ENCODE measurements around the gene NET1. TPM values are rescaled to one million over a fixed set of nuclear protein-coding genes. Genes with fewer than 3 reads are reported as not detected.

NET1 gene
- total RNA-seq, 1 donor from 2014 or later: 57.7 TPM

DNA sequence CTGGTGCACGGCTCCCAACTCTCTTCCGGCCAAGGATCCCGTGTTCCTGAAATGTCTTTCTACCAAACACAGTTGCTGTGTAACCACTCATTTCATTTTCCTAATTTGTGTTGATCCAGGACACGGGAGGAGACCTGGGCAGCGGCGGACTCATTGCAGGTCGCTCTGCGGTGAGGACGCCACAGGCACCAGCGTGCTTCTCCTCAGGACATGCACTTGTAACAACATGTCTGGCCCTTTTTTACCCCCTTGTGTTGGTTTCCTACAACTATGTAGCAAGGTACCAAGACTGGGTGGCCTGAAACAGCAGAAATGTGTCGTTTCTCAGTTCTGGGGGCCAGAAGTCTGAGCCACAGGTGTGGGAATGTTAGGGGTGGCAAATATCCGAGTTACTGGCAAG, 68.8 kb downstream of the NET1 start:
- Mint-ChIP-seq H3K4me3 (ENCODE audit: unreplicated experiment) (peak overlapping the region; percentile 28), H3K36me3 (ENCODE audit: low read depth, unreplicated experiment) (peaks cover 7% of the 10 kb centered on the region), H3K27me3 (ENCODE audit: unreplicated experiment) (peaks cover 5% of the 10 kb centered on the region), H3K27ac (ENCODE audit: unreplicated experiment) (no peak overlapping the region), H3K9me3 (ENCODE audit: unreplicated experiment) (no peaks in the 10 kb centered on the region), H3K4me1 (ENCODE audit: unreplicated experiment) (peaks cover 31% of the 10 kb centered on the region)
- DNase-seq (ENCODE audit: low spot score): no peak
- TF ChIP-seq, protein P1, sequence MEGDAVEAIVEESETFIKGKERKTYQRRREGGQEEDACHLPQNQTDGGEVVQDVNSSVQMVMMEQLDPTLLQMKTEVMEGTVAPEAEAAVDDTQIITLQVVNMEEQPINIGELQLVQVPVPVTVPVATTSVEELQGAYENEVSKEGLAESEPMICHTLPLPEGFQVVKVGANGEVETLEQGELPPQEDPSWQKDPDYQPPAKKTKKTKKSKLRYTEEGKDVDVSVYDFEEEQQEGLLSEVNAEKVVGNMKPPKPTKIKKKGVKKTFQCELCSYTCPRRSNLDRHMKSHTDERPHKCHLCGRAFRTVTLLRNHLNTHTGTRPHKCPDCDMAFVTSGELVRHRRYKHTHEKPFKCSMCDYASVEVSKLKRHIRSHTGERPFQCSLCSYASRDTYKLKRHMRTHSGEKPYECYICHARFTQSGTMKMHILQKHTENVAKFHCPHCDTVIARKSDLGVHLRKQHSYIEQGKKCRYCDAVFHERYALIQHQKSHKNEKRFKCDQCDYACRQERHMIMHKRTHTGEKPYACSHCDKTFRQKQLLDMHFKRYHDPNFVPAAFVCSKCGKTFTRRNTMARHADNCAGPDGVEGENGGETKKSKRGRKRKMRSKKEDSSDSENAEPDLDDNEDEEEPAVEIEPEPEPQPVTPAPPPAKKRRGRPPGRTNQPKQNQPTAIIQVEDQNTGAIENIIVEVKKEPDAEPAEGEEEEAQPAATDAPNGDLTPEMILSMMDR (IDR thresholded peaks at IDR 0.05; ENCODE audit: unreplicated experiment): no peak

GRCh38 chr10:5482016-5482415, 69.7 kb downstream of the NET1 start:
- H3K36me3 Mint-ChIP-seq (ENCODE audit: low read depth, unreplicated experiment): peaks cover 7% of the 10 kb centered on the region
- peaks cover 6% of the 10 kb centered on the region for H3K27me3 Mint-ChIP-seq (ENCODE audit: unreplicated experiment)
- no peaks in the 10 kb centered on the region for H3K9me3 Mint-ChIP-seq (ENCODE audit: unreplicated experiment)
- no peak overlapping the region for H3K4me3 Mint-ChIP-seq (ENCODE audit: unreplicated experiment)
- DNase-seq (ENCODE audit: low spot score): no peak
- TF ChIP-seq, protein P1 (IDR thresholded peaks at IDR 0.05; ENCODE audit: unreplicated experiment): no peak
- H3K27ac Mint-ChIP-seq (ENCODE audit: unreplicated experiment): no peak overlapping the region
- H3K4me1 Mint-ChIP-seq (ENCODE audit: unreplicated experiment): peaks cover 32% of the 10 kb centered on the region

DNA sequence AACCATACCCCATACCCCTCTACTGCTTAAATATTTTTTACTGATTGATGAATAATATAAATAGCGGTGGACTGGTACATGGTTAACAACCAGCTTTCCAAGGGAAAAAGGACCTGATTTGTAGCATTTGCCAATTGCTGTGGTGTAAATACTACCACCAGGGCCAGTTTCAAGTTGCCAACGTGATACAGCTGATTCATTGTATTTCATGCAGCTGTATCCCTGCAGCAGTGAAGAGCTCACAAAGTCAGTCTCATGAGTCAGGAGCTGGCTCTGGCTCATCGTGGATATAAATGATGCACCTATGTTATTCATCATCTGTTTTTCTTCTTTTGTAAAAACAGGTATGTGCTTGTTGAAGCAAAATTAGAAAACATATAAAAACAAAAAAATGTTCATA, 71.8 kb downstream of the NET1 start:
- DNase-seq (ENCODE audit: low spot score): no peak
- Mint-ChIP-seq H3K36me3 (ENCODE audit: low read depth, unreplicated experiment) (peaks cover 4% of the 10 kb centered on the region), H3K27ac (ENCODE audit: unreplicated experiment) (no peak overlapping the region), H3K9me3 (ENCODE audit: unreplicated experiment) (no peaks in the 10 kb centered on the region), H3K4me3 (ENCODE audit: unreplicated experiment) (no peak overlapping the region), H3K4me1 (ENCODE audit: unreplicated experiment) (peaks cover 29% of the 10 kb centered on the region), H3K27me3 (ENCODE audit: unreplicated experiment) (peaks cover 10% of the 10 kb centered on the region)
- TF ChIP-seq, protein P1 (IDR thresholded peaks at IDR 0.05; ENCODE audit: unreplicated experiment): no peak

DNA sequence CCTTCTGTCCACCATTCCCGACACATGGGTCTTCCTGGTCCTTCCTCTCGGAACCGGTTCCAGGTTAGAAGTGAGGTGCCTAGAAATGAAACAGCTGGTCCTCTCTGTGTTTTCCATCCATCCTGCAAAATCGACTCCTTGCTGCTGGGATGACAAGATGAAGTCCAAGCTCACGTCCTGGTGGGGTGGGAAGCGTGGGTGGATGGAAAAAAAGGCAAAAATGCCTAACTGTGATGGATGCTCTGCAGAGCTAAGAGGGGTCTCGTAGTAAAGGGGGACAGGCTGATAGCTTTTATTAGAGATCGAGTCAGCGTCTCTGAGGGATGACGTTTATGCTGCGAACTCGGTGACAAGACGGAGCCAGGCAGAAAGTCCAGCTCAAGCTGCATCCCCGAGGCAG, 72.9 kb downstream of the NET1 start:
- H3K27ac Mint-ChIP-seq (ENCODE audit: unreplicated experiment): no peak overlapping the region
- H3K36me3 Mint-ChIP-seq (ENCODE audit: low read depth, unreplicated experiment): no peaks in the 10 kb centered on the region
- DNase-seq (ENCODE audit: low spot score): no peak
- H3K4me3 Mint-ChIP-seq (ENCODE audit: unreplicated experiment): no peak overlapping the region
- H3K27me3 Mint-ChIP-seq (ENCODE audit: unreplicated experiment): peaks cover 9% of the 10 kb centered on the region
- peaks cover 20% of the 10 kb centered on the region for H3K4me1 Mint-ChIP-seq (ENCODE audit: unreplicated experiment)
- TF ChIP-seq, protein P1 (IDR thresholded peaks at IDR 0.05; ENCODE audit: unreplicated experiment): no peak
- no peaks in the 10 kb centered on the region for H3K9me3 Mint-ChIP-seq (ENCODE audit: unreplicated experiment)

DNA sequence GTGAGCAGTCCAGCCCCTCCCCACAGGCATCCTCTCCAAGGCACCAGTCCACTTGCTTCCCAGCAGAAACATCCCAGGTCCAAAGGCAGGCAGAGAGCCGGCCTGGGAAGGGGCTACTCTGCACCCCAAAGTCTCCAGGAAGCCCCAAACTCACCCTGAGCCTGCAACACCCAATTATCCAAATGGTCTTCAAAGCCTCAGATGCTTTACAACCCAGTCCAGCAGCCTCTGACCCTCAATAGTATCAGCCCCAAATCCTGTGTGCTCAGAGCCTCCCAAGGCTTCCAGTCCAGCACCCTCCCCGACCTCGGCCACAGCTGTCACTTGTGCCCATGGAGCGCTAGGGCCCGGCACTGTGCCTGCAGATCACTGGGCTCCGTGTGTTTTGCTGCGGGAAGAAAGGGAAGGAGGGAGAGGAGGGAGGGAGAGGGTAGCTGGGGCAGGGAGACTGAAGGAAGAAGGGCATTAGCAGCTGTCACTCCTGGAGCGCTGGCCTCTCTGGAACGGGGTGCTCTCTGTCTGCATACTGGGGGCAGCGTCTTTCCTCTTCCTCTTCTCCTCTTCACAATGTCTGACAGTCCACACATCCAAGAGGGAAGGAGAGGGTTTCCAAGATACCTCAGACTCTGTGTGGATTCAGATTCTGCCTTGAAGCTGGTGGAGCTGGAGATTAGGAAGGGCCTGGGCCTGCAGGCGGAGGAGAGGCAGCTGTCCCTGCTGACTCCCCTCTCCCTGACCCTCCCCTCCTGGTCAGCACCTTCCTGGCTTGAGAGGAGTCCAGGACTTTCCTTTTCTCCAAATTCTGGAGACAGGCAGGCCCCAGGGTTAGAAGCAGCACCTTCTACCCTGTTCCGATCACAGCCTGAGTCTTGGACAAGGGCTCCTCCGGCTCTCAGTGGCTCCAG, 73.8 kb downstream of the NET1 start:
- Mint-ChIP-seq H3K9me3 (ENCODE audit: unreplicated experiment) (no peaks in the 10 kb centered on the region), H3K36me3 (ENCODE audit: low read depth, unreplicated experiment) (no peaks in the 10 kb centered on the region), H3K27me3 (ENCODE audit: unreplicated experiment) (peaks cover 8% of the 10 kb centered on the region), H3K27ac (ENCODE audit: unreplicated experiment) (no peak overlapping the region), H3K4me3 (ENCODE audit: unreplicated experiment) (no peak overlapping the region), H3K4me1 (ENCODE audit: unreplicated experiment) (peaks cover 17% of the 10 kb centered on the region)
- TF ChIP-seq, protein P1 (IDR thresholded peaks at IDR 0.05; ENCODE audit: unreplicated experiment): no peak
- no peak for DNase-seq (ENCODE audit: low spot score)

All from endothelial cell (in vitro differentiated cells).